GM18861 (cell line): ENCODE data around the gene ESRRG.
"Not testable (repeated sequence)": the region's sequence is repeated elsewhere in the genome, so short reads cannot be mapped to it uniquely, and the experiment has no call there.

Experiments
- ATAC-seq: cut with Tn5 transposase; IDR thresholded peaks from one replicate; pipeline ENCODE4 v1.9.1; 2021; ENCODE audit not compliant: unreplicated experiment

ESRRG gene

DNA sequence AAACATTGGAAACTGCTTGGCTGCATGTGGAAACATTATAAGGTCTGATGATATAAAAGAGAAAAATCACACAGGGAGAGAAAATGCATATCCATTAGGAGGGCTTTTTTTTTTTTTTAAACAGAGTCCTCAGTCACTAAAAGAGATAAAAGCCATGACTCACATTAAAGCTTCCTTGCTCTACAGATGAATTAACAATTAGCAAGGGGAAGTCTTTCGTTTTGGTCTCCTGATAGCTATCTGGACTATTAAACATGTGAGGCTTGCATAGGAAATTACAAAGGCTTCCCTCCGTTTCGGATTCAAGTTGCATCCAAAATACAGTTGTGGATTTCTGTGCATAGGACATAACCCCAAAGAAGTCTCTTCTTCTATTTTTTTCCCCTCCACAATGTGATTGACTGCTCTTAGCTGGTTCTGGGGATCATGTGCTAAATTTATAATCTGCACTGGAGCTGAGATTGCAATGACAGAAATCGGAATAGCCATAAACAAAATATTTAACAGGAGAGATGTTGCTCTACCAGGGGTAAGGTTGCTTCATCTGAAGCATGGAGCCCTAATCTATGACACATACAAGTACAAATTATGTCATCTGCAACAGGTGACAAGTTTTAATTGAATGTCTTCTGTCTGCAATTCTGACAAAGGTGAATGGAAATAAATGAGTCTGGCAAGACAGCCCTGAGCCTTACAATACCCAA lies 146.8 kb downstream of the ESRRG start:
- ATAC-seq = no peak

DNA sequence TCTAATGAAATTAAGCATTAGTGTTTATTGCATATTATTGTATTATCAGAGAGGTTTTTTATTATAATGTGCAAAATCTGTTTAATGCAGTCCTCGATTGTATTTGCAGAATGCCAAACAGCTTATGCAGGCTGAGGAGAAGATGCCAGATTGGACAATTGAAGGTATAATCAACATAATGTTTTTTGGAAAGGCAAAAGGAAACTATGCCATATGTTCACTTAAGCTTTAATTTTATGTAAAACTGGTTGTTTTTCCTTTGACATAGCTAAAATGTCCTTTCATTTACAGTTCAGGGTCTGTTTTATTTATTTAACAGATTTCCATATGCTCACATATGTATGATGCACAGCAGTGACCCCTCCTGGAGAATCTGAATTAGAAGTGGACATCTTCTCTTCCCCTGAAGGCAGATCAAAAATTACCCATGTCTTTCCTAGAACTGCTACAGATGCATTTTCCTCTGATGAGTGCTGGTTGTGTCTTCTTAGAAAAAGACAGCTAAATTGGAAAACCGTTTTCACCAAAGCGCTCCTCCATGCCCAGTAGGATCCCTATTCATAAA lies 156.5 kb downstream of the ESRRG start:
- ATAC-seq = no peak

DNA sequence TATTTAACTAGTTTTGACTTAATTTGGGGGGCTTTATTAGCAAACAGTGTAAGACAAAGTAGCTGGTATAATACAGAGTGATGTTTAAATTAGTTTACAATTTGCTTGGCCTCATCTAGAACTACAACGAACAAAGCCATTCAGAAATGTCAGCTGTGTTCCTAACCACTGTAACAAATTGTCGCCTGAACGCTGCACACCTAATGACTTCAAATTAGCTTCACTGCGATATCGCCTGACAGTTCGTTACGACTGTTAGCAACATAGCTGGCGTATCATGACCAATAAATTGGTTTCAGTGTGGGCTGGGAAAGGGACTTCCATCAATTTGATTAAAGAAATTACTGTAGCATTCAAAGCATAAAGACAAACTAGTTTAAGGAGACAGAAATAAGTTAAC lies 160.1 kb downstream of the ESRRG start:
- no peak for ATAC-seq

DNA sequence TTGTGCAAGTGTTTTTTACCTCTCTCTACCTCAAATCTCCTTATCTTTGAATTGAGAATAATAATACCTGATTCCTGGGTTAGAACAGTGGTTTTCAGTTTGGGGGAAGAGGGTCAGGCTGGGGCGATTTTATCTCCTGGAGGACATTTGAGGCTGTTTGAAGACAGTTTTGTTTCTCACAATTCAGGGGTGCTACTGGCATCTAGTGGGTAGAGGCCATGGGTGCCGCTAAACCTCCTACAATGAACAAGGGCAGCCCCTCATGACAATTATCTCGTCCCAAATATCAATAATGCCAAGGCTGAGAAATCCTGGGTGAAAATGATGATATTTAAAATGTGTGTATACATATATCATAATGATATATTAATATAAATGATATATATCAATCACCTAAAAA lies 160.8 kb downstream of the ESRRG start:
- ATAC-seq = no peak

DNA sequence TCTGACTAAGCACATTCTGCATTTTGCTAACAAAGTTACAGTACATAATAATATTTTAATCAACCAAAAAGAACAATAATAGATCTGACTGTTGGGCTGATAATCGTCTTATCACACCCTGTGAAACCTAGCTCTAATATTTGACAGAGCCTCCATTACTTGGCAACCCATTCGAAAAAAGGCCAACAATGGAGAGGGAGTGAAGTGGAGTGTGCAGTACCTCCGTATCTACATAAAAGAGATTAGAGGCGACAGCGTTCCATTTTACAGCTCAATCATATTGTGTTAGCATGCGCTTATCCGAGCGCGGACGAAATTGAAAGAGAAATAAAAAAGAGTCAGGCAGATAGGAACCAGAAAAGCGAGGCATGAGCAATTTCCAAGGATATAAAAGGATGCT lies 162.7 kb downstream of the ESRRG start:
- no peak for ATAC-seq

DNA sequence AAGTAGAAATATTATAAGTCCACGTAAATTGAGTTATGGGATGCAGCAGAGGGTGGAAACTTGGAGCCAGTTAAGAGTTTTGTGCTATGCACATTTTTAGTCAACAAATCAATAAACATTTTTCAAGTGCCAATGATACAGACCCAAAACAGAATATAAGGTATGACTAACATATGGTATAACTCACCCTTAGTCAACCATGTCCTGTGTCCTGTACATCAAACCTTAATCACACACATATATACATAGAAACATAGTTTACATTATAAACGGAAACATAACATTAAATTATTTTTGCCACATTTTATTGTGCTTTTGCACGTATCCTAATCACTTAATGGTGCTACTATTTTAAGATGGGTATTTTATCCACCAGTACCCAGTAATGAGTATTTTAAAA lies 163.9 kb downstream of the ESRRG start:
- ATAC-seq = no peak

DNA sequence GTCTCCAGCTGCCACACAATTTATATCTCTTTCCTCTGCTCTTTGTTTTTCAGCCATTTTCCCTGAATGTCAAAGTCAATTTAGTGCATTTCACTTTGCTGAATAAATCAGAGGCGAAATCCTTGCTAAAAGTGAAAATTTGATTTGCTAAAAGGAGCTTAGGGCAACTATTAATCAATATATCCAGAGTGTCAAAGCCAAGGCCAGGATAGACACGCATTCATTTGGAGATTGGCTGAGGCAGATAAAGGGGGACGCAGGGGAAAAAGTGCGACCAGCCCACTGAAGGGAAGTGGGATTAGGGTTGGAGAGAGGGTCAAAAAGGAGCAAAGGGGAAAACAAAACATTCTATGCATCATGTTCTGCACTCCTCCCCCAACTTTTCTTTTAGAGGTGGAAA lies 167.6 kb downstream of the ESRRG start:
- ATAC-seq = no peak

DNA sequence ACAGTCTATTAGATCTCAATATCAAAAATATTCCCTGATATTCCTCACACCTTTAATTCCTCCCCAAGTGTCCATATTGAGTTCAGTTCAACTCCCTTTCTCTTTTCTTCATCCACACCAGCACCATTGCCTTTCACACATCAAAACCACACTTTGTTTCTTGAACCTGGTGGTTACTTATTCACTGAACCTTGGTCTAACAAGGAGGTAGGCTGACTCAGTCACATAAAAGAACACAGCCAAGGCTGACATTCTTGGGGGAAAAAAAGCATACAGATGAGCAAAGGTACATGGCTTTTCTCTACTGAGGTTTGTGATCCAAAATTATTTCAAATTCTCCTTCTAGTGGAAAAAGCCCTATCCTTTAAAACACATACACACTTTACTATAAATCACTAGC lies 168.3 kb downstream of the ESRRG start:
- no peak for ATAC-seq

DNA sequence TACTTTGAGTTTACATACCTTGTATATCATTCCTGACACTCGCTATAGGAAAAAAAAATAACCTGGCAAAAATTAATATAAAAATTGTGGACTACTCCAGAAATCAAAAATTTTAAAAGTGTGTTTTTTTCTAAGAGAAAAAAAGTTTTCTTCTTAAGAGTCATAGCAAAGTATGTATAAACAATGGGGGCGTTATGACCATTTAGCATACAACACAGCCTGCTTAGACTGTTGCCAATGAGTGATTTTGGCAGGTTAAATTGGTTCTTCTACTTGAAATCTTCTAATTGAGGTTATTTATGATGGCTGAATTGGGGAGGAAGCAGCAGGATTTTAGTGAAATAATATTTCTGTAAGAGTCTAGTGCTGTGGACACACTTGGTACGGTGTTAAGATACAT lies 169.5 kb downstream of the ESRRG start:
- no peak for ATAC-seq

DNA sequence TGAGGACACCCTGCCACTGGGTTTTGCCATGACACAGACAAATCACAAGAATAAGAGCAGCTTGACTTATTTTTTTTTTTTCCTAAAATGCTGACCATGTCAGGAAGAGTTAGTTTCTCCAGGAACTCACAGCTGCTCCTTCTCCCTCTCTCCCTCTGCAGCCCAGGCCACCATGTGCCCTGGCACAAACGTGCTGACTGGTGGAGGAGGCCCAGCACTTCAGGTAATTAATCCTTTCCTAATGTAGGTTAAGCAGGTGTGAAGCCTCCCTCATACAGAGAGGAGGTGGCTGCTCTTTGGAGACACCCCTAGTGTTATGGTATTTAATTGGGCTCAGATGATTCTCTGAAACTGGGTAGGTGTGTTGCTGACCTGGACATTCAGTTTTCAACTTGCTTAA lies 170.2 kb downstream of the ESRRG start:
- ATAC-seq = no peak

DNA sequence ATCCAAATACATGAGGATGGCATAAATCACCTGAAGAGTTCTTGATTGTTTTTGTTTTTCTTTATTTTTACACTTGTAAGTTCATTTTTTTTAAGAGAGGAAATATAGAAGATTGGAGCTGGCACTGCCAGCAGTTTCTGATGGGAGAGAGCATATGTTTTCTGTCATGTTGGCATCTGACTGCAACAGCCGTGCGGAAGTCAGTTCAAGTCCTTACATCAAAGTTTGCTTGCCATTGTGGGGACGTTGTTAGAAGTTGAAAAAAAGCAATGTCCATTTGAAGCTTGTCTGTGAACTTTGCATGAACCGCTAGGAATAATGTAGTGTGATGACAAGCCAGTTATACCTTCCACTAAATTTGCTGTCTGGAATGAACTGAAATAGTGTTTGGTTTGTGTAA lies 173.4 kb downstream of the ESRRG start:
- no peak for ATAC-seq

DNA sequence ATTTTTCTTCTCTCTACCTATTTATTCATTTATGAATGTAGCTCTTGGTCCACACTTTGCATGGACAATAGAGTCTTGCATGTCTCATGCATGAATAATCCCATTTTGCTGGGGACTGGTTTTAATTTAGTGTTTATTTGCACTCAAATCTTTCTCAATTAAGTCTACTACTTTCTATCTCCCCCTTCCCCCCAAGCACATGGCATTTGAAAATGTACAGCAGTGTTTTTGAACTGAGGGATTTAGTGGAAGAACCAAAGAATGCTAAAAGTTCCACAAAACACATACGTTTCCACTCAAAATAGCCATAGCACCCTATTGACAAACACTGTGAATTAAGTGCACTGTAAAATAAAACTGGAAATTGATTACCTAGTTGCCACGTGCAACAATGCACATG lies 180.5 kb downstream of the ESRRG start:
- no peak for ATAC-seq

DNA sequence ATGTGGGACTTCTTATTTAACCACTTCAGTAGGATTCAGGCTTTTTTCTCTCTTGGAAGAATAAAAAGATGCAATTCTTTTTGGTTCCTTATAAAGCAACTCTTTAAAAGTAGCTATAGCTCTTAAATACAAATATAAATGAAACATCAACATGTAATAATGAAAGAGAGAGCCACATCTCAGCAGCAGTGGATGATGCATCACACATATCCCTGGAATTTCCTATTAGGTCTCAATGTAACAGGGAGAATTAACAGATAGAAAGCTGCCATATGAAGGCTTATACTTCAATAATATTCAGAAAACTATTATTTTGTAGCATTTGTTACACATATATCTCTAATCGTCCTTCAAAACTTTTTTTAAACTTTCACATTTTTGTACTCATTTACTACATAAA lies 181.0 kb downstream of the ESRRG start:
- no peak for ATAC-seq

DNA sequence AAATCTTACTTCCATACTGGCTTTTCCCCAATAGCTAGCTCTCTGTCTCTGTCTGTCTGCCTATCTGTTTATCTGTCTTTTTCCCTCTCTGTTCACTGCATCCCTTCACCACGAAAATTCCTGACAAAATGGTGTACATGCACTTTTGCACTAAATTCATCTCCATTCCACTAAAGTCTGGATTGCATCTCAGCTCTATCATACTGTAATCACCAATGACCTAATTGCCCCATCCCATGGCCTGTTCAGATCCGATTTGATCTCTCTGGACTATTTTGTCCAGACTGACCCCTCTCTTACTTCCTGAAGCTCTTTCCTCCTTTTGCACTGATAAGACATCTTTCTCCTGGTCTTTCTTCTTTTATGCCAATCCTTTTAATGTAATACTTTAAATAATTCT lies 187.5 kb downstream of the ESRRG start:
- ATAC-seq = no peak

DNA sequence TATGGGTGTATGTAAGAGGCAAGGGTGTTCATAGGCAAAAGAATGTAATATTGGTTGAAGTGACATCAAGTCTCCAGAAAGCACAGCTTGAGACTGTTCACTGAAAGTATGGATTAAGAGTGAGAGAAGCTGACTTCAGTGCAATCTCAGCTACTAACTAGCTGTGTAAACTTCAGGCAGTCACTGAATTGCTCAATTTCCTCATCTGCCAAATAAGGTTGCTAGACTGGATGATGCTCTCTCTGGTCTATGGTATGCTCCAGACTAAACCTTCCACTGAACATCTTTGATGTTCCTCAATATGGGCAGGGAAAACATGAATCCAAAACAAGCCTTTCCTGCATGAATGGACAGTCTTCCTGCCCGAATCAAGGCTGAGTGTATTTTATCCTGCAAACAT lies 188.2 kb downstream of the ESRRG start:
- no peak for ATAC-seq

DNA sequence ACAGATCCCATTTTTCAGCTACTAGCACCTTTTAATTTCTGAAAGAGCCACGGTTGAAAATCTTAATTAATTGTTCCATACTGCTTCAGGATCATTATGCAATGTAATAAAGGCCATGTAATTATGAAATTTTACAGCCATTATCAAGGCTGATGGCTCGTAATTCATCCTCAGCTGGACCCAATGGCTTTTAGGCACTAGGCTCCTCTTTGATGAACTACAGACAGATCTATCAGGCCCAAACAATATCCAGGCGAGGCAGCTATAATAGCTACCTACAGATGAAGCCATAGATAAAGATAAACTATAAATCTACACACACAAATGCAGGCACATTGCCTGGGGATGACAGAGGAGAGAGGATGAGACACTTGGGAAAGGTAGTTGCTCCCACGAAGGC lies 189.5 kb downstream of the ESRRG start:
- no peak for ATAC-seq

DNA sequence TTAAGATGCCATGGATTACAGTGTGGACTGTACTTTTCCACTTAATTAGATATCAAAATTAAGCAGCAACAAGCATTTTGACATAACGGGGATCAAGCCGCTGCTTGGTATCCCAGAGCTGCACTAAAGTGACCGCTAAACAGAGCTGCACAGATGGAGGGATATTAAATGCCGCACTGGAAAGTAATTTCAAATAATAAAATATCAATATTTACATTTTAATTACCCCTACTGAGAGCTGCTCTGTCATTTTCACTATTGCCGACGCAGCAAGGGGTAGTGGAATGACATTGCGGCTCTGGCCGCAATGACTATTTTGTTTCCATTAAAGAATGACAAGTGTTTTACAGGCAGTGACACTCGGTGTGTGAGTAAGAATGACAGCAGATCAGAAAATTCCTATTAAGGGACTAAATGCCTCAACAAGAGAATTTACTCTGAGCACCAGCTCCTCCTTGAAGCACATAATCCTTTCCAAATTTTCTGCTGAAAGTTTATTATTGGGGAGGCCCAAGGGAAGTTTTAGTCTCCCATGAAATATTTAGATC lies 190.9 kb downstream of the ESRRG start:
- ATAC-seq = no peak

DNA sequence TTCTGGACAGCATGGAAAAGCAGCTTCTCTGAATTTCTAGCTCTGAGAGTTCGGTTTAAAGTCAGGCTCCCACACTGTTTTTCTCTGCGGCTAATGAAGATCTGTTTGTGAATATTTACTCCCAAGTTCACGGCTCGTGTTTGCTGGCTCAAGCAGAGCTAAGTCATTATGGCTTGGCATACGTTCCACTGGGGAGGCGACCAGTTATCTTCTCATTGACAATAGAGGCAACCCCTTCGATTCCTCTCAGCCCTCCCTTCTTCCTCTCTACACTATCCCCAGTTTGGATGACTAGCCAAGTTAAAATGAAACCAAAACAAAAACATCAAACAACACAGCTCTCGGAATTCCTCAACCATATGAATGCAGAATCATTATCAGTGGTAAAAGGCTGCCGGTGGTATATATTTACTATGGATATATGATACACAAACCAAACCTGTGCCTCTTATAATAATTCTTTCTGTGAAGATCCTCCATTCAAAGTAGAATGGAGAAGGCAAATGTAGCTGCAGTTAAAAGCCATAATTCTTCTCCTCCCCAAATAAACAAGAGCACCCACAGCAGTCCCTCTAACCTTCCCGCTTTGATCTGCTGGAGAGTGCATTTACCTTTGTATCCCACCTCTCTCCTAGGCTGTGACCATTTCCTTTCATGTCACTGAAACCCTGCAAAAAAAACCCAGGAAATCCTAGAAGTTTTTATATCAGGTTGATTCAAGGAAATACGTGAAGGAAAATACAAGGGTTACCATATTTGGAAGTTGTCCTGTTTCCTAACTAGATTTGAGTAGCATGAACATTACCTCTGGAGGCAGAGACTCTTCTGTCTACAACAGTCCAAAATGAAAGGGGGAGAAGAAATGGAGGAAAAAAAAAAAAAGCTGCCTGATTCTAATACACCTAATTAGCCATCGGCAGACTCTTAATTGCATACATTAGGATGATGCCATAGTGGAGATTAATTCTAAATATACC lies 191.7 kb downstream of the ESRRG start:
- peak; percentile 69 for ATAC-seq

DNA sequence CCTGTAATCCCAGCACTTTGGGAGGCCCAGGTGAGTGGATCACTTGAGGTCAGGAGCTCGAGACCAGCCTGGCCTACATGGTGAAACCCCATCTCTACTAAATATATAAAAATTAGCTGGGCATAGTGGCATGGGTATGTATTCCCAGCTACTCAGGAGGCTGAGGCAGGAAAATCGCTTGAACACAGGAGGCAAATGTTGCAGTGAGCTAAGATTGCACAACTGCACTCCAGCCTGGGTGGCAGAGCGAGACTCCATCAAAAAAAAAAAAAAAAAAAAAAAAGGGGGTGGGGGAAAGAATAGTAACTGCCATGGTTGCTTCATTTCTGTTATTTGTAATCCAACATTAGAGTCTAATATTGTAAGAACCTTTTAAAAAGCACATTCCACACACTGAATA lies 193.4 kb downstream of the ESRRG start:
- ATAC-seq = not testable (repeated sequence)

DNA sequence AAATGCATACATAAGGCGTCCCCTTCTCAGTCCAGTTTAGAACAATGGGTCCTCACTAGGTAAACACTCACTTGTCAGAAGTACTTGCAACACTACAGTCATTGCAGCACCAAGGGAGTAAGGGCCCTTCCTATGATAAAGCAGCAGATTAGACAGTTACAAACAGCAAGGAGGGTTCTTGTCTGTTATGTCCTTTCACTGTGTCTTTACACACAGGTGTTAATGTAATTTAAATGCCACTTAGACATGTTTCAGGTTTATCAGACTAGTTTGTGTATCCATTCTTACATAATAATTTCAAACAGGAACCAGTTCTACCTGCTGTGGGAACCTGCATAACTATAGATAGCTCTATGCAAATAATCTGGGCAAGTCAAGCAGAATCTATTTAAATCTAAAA lies 194.4 kb downstream of the ESRRG start:
- peak; percentile 85 for ATAC-seq

DNA sequence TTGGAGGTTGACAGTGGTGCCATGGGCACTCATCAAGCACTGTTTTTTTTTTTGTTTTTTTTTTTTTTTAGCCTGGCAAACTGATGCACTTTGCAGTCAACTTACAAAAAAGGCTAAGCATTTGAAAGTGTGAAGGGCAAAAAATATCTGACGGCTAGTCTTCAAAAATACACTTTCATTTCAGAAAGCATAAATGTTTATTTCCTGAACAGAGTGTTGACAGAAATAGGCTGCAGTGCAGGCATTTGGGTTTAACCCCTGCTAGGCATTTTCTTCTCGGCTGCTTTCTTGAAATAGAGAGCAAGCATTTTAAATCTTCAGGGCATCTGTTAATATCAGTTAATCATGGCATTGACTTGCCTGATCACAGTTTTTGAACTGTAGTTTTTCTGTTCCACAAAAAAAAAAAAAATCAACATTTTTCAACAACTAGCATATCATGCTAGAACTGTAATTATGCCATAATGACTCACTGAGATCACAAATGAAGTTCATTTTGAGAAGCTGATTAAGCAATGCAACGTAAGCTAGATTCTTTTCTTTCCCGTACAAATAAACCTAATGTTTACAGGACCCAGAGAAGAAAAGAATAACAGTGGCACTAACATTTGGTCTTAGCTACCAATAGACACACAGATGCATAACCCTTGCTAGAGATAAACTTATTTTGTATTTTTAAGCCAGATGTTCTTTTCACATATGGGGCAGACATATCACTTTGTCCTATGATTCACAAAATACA lies 199.6 kb downstream of the ESRRG start:
- no peak for ATAC-seq
